GM12878 (cell line): ENCODE data around the gene TFCP2L1. TPM values are rescaled to one million over a fixed set of nuclear protein-coding genes. Genes with fewer than 3 reads are reported as not detected.

Experiments used
- ATAC-seq: fragments of 200-7000 bp; cut with Tn5 transposase; 3 replicates; pipeline ENCODE4 v1.9.1; 2020; ENCODE audit warnings: mild to moderate bottlenecking, moderate library complexity
- BruUV-seq: library from RNA; stranded (reverse); fragments of 400-500 nt; replicated peaks from 2 replicates; lab custom pipeline; 2021; lab: Mats Ljungman, UMichigan
- CTCF ChIA-PET: fragments of 300-600 bp; sonication (Branson Sonifier 250); formaldehyde crosslinking; extraction: SDS; loops from one replicate; lab custom pipeline; 2021; ENCODE audit warnings: inconsistent platforms; lab: Yijun Ruan, JAX
- POLR2A ChIA-PET: fragments of 350-600 bp; formaldehyde crosslinking; extraction: SDS; loops from one replicate; lab custom pipeline; 2021; ENCODE audit warnings: inconsistent platforms; lab: Charles Lee
- RAD21 ChIA-PET: fragments of 300-600 bp; sonication (Branson Sonifier 250); formaldehyde crosslinking; loops from one replicate; lab custom pipeline; 2023; ENCODE audit warnings: antibody characterized with exemption; ENCODE audit not compliant: unreplicated experiment; lab: Charles Lee
- SMC1A ChIA-PET: fragments of 300-600 bp; sonication (Branson Sonifier 250); formaldehyde crosslinking; loops from one replicate; lab custom pipeline; 2023; ENCODE audit not compliant: unreplicated experiment, uncharacterized antibody; lab: Charles Lee
- DNase-seq: peaks from one replicate; pipeline ENCODE4 v3.0.0-alpha.2; 2011; ENCODE audit warnings: low read depth, low spot score
- FAIRE-seq: peaks from 3 replicates; lab custom pipeline; 2011; peaks lifted over from hg19 to GRCh38; lab: Jason Lieb, UNC
- H2AFZ ChIP-seq: 2 replicates; pipeline ENCODE4 v1.6.0; 2011; ENCODE audit warnings: low read depth, low read length, control low read depth; ENCODE audit not compliant: control insufficient read depth
- H3K27ac ChIP-seq: 2 replicates; pipeline ENCODE4 v1.5.1; 2011; ENCODE audit warnings: control low read depth; ENCODE audit not compliant: control insufficient read depth, insufficient read depth
- H3K27me3 ChIP-seq, 2 experiments: replicated peaks in 1 of 2; 2 replicates each; pipeline versions ENCODE4 v1.6.0 to v1.6.1; 2011; ENCODE audit warnings: low read length in 1 of 2; ENCODE audit not compliant: control insufficient read depth in 2 of 2, insufficient read depth in 2 of 2
- H3K36me3 ChIP-seq, 2 experiments: 2 replicates each; pipeline ENCODE4 v1.5.1; 2011; ENCODE audit warnings: low read length in 1 of 2; ENCODE audit not compliant: control insufficient read depth in 2 of 2, insufficient read depth in 2 of 2
- H3K4me1 ChIP-seq: 2 replicates; pipeline ENCODE4 v1.6.1; 2011; ENCODE audit warnings: mild to moderate bottlenecking, low read length, moderate library complexity, mixed read lengths; ENCODE audit not compliant: control insufficient read depth, insufficient read depth
- H3K4me2 ChIP-seq: 2 replicates; pipeline ENCODE4 v1.6.0; 2011; ENCODE audit warnings: control low read depth; ENCODE audit not compliant: control insufficient read depth, insufficient read depth
- H3K4me3 ChIP-seq: fragments of 200-600 bp; sonication (generic); 2 replicates; pipeline ENCODE4 v1.5.1; 2016
- H3K79me2 ChIP-seq: 2 replicates; pipeline ENCODE4 v1.6.0; 2011; ENCODE audit warnings: low read length; ENCODE audit not compliant: control insufficient read depth, insufficient read depth
- H3K9ac ChIP-seq: 2 replicates; pipeline ENCODE4 v1.8.0; 2011; ENCODE audit warnings: low read length, control low read depth, mixed read lengths; ENCODE audit not compliant: control insufficient read depth, insufficient read depth
- H3K9me3 ChIP-seq: replicated peaks from 3 replicates; pipeline ENCODE4 v1.5.1; 2011; ENCODE audit warnings: mild to moderate bottlenecking, low read length; ENCODE audit not compliant: control insufficient read depth, insufficient read depth
- H4K20me1 ChIP-seq: 2 replicates; pipeline ENCODE4 v1.6.0; 2011; ENCODE audit not compliant: control insufficient read depth, insufficient read depth
- CREB1 ChIP-seq: IDR thresholded peaks from 2 replicates; pipeline ENCODE4 v1.6.1; 2012; ENCODE audit warnings: low read depth, mild to moderate bottlenecking, inconsistent platforms
- FOXM1 ChIP-seq: IDR thresholded peaks from 2 replicates; pipeline ENCODE4 v1.6.1; 2012; ENCODE audit warnings: low read depth, mild to moderate bottlenecking, inconsistent platforms, low read length, moderate library complexity
- NR2C1 ChIP-seq: fragments of 450-650 bp; IDR thresholded peaks from 2 replicates; pipeline ENCODE4 v1.6.1; 2017; ENCODE audit warnings: antibody characterized with exemption, mild to moderate bottlenecking, moderate library complexity
- POLR2A ChIP-seq: IDR thresholded peaks from 2 replicates; pipeline ENCODE4 v1.6.1; 2011; ENCODE audit warnings: low read depth, mild to moderate bottlenecking, low read length
- RB1 ChIP-seq: fragments of 450-650 bp; formaldehyde crosslinking; IDR thresholded peaks from 2 replicates; pipeline ENCODE4 v1.6.1; 2017; ENCODE audit warnings: mild to moderate bottlenecking, borderline replicate concordance
- ZNF687 ChIP-seq: fragments of 450-650 bp; IDR thresholded peaks from 2 replicates; pipeline ENCODE4 v1.6.1; 2017; ENCODE audit warnings: mild to moderate bottlenecking, moderate library complexity
- WGBS: methylation state at CpG from one replicate; pipeline ENCODE4 v1.1.6; 2016; ENCODE audit warnings: low lambda C conversion rate; ENCODE audit not compliant: insufficient replicate concordance, insufficient coverage; ENCODE audit errors: missing lambda C conversion rate; 5-methylcytosine and 5-hydroxymethylcytosine counted together
- in situ Hi-C: fragments of 300-500 bp; cut with MboI; formaldehyde crosslinking; loops from 9 replicates; pipeline ENCODE4 v1.14.3; 2018; ENCODE audit warnings: mixed read lengths
- intact Hi-C: fragments of 100-400 bp; cut with micrococcal nuclease; formaldehyde crosslinking; loops from one replicate; pipeline ENCODE4 v1.14.2; 2022; ENCODE audit not compliant: unreplicated experiment
- polyA plus RNA-seq, 11 experiments: library from polyadenylated mRNA; depleted of rRNA in 4 of 11; unstranded in 6 of 11; stranded (reverse) in 5 of 11; fragments of >200 nt; fragmentation: Nextera tagmentation in 4 of 11; fragmentation: Illumina TruSeq in 1 of 11; extraction: Ambion mirVana in 4 of 11; extraction: Trizol in 1 of 11; gene quantifications; 1 replicate in 1 of 11; 2 replicates in 10 of 11; pipeline versions ENCODE4 v1.2.1 to v1.2.3, GENCODE V29; 2011 to 2016; ENCODE audit warnings: inconsistent platforms in 2 of 11, missing spikeins in 2 of 11, low read depth in 1 of 11
- total RNA-seq, 4 experiments: library from RNA; depleted of rRNA in 3 of 4; stranded (reverse); fragments of >200 nt in 3 of 4; fragmentation: Illumina TruSeq in 1 of 4; extraction: Trizol in 1 of 4; gene quantifications; 2 replicates each; pipeline versions ENCODE4 v1.2.1 to v1.2.3, GENCODE V29; 2013 to 2021

Gene TFCP2L1
- total and polyA plus RNA-seq, 10 of the 15 experiments (the other 5 are each of a cell fraction or from before 2014, with no cell fraction given), result 0.02 to 0.21 (median 0.09) TPM; not detected in 1

- no peak overlapping the region for H3K4me2 ChIP-seq
- H3K36me3 ChIP-seq, result no peaks in the 10 kb centered on the region
- no peak overlapping the region for H3K4me3 ChIP-seq
- in situ Hi-C loops (no loop called here), intact Hi-C loops (no loop called here)
- no peaks in the 10 kb centered on the region for H3K79me2 ChIP-seq
- H3K4me1 ChIP-seq, result no peaks in the 10 kb centered on the region
- ATAC-seq, result no peak
- no peak overlapping the region for H3K9ac ChIP-seq
- BruUV-seq, result no TSS peak
- peaks cover 3 to 4% of the 10 kb centered on the region in 2 experiments; a peak in 3 of 4 replicates for H3K27me3 ChIP-seq
- FAIRE-seq, result no peak
- ChIA-PET SMC1A (no interaction called here), CTCF (interaction anchor here (0.6 kb wide), 1 partner anchor 588 kb away, joined by 3 read pairs; no protein-coding TSS in a partner anchor), POLR2A (no interaction called here), RAD21 (no interaction called here)
- H3K9me3 ChIP-seq, result no peaks in the 10 kb centered on the region
- no peak overlapping the region for H3K27ac ChIP-seq
- no peak for DNase-seq
- H4K20me1 ChIP-seq, result no peaks in the 10 kb centered on the region
- no peak for TF ChIP-seq RB1
- no peak for TF ChIP-seq CREB1
- TF ChIP-seq POLR2A, result no peak
- no peak for TF ChIP-seq ZNF687
- TF ChIP-seq FOXM1, result no peak
- no peak for TF ChIP-seq NR2C1
- 50% methylated on average over 19 of the region's 19 CpGs for WGBS
- H2AFZ ChIP-seq, result no peak overlapping the region
Measured at GRCh38 chr2:121281107-121281506, 3.9 kb downstream of the TFCP2L1 start.
